ENCODE measurements around the gene CABP2. TPM values are rescaled to one million over a fixed set of nuclear protein-coding genes. Genes with fewer than 3 reads are reported as not detected.
"Not testable (repeated sequence)": the region's sequence is repeated elsewhere in the genome, so short reads cannot be mapped to it uniquely, and the experiment has no call there.

Gene CABP2
- total RNA-seq, 1 donor from 2014 or later: not detected

DNA sequence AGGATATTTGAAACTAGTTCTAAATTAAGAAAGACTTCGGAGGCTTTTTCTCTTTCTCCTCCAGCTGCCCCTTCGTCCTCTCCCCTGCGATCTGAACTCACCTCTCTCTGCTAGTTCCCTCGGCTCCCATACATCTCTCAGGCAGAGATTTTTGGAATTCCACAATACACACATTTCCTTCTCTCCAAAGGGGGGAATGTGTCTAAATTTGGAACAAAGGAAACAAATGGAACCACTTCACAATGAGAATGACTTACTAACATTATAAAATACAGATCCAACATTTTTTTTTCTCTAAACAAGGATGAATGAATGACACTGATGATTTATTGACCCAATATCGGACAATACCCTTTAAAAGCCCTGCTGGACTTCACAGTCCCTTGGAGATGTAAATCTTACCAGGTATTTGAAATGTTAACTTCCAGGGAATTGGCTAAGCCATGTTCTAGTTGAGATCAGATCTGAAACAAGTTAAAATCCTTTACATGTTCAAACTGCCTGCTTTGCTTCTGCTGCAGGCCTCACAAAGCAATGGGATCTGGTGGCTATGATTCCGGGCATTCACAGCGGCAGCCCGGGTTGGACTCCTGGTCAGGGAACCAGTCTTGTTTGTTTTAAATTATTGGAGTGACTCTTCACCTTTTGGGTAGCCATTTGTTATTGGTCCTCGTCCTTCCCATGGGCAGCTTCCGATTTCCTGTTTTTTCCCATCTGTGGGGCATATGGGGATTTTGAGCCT, 39.9 kb upstream of the CABP2 start:
- no peak for TF ChIP-seq POLR2A (IDR thresholded peaks at IDR 0.05)
- no peak for TF ChIP-seq POLR2AphosphoS5 (IDR thresholded peaks at IDR 0.05; ENCODE audit: insufficient read depth in 1 of 2, low read depth in 1 of 2)
- TF ChIP-seq CTCF (IDR thresholded peaks at IDR 0.05): no peak

DNA sequence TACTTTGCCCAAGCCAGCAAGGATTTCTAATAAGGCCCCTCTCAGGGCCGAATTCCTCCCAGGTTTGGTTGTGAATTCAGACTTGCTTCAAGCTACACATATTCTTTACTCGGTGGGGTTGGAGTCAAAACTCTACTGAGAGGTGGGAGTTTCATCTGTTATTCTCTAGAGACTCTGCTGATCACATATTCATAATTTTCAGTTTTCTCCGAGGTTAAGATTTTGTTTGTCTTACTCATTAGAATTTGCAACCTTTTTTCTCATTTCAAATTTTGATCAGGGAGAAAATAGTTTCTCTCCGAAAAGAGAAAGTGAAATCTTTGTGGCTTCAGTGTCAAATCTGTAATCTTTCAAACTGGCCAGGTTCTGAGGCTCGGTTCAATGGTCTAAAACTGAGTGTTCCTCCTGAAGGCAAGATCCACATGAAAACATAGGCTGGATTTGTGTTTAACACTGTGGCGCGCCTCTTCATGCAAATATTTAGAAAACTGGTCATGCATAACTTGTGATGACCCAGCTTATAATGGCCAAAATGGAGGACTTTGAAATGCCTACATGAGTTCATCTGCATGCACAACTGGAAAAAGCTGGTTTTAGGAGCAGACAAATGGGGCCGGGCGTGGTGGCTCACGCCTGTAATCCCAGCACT, 38.8 kb upstream of the CABP2 start:
- Histone ChIP-seq H3K27ac (no peak overlapping the region), H3K27me3 (no peaks in the 10 kb centered on the region), H3K36me3 (no peaks in the 10 kb centered on the region), H3K4me3 (no peak overlapping the region), H3K9me3 (no peaks in the 10 kb centered on the region), H3K4me1 (peaks cover 14% of the 10 kb centered on the region)
- intact Hi-C loops (cut with DNase I): no loop called here
- no peak for DNase-seq (ENCODE audit: extremely low spot score in 2 of 2)
- TF ChIP-seq POLR2A (IDR thresholded peaks at IDR 0.05): no peak
- TF ChIP-seq POLR2AphosphoS5 (IDR thresholded peaks at IDR 0.05; ENCODE audit: insufficient read depth in 1 of 2, low read depth in 1 of 2): no peak
- no peak for TF ChIP-seq CTCF (IDR thresholded peaks at IDR 0.05)

More for the DNA sequence above, 39.9 kb upstream of the CABP2 start:
- Histone ChIP-seq H3K27me3 (no peaks in the 10 kb centered on the region), H3K4me3 (no peak overlapping the region), H3K9me3 (no peaks in the 10 kb centered on the region), H3K36me3 (no peaks in the 10 kb centered on the region), H3K4me1 (peaks cover 14% of the 10 kb centered on the region), H3K27ac (no peak overlapping the region)
- no peak for DNase-seq (ENCODE audit: extremely low spot score in 2 of 2)
- intact Hi-C loops (cut with DNase I): no loop called here

DNA sequence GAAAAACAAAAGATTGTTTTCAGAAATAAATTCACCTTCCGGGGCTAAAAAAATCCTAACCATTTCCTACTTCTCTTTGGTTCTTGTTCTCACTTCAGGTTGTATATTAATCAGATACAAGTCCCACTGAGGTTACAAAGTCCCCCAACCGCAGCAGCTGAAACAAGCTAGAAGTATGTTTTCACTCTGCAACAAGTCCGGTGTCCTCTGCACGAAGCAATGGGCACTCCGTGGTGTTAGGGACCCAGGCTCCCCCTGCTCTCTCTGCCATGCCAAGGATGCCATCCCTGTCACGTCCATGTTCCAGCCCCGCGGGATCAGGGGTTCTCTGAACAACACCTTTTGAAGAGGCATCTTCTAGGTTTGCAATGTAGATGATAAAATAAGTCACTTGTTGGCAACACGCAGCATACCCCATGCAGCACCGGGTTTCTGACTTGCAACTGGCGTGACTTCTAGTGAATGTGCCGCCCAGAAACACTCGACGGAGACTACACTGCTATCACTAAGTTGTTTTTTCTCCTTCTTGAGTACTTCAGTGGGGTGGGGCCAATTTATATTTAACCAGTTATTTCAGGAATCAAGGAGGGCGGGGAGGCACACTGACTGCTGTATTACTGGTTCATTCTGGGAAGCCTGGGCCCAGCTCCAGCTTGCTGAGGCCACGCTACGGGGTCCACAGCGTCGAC, 35.0 kb upstream of the CABP2 start:
- DNase-seq (ENCODE audit: extremely low spot score in 2 of 2): no peak
- intact Hi-C loops (cut with DNase I): no loop called here
- Histone ChIP-seq H3K9me3 (no peaks in the 10 kb centered on the region), H3K36me3 (no peaks in the 10 kb centered on the region), H3K27me3 (no peaks in the 10 kb centered on the region), H3K4me1 (peaks cover 2% of the 10 kb centered on the region), H3K27ac (no peak overlapping the region), H3K4me3 (no peak overlapping the region)
- no peak for TF ChIP-seq CTCF (IDR thresholded peaks at IDR 0.05)
- TF ChIP-seq POLR2AphosphoS5 (IDR thresholded peaks at IDR 0.05; ENCODE audit: insufficient read depth in 1 of 2, low read depth in 1 of 2): no peak
- no peak for TF ChIP-seq POLR2A (IDR thresholded peaks at IDR 0.05)

- no peak overlapping the region for H3K27ac ChIP-seq
- TF ChIP-seq POLR2AphosphoS5 (IDR thresholded peaks at IDR 0.05; ENCODE audit: insufficient read depth in 1 of 2, low read depth in 1 of 2) (no peak), POLR2A (IDR thresholded peaks at IDR 0.05) (no peak), CTCF (IDR thresholded peaks at IDR 0.05) (no peak)
- no peaks in the 10 kb centered on the region for H3K36me3 ChIP-seq
- H3K27me3 ChIP-seq: no peaks in the 10 kb centered on the region
- no peaks in the 10 kb centered on the region for H3K9me3 ChIP-seq
- no peaks in the 10 kb centered on the region for H3K4me1 ChIP-seq
- intact Hi-C loops (cut with DNase I): no loop called here
- H3K4me3 ChIP-seq: no peak overlapping the region
- DNase-seq (ENCODE audit: extremely low spot score in 2 of 2): no peak
Measured at GRCh38 chr11:67556244-67556643, 33.0 kb upstream of the CABP2 start.

DNA sequence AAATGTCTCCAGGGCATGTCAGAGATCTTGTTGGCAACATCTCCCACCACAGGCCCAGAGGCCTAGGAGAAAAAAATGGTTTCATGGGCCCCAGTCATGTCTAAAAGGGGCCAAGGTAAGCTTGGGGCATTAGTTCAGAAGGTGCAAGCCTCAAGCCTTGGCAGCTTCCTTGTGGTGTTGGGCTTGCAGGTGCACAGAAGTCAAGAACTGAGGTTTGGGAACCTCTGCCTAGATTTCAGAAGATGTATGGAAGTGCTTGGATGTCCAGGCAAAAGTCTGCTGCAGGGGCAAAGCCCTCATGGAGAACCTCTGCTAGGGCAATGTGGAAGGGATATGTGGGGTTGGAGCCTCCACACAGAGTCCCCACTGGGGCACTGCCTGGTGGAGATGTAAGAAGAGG, 28.5 kb upstream of the CABP2 start:
- H3K27me3 ChIP-seq; DNase-seq (ENCODE audit: extremely low spot score in 2 of 2); H3K4me3 ChIP-seq; H3K36me3 ChIP-seq; H3K4me1 ChIP-seq; intact Hi-C loops (cut with DNase I); H3K27ac ChIP-seq; H3K9me3 ChIP-seq: not testable (repeated sequence)
